ENCODE results near the gene ZNF385D. TPM values are rescaled to one million over a fixed set of nuclear protein-coding genes. Genes with fewer than 3 reads are reported as not detected.

ZNF385D gene
- total RNA-seq, 1 donor from 2014 or later = 1.2 TPM

- no peak for TF ChIP-seq CTCF (IDR thresholded peaks at IDR 0.05)
- Mint-ChIP-seq H3K27me3 (ENCODE audit: low read depth) (no peaks in the 10 kb centered on the region), H3K9me3 (ENCODE audit: low read depth) (peaks cover 4% of the 10 kb centered on the region), H3K27ac (ENCODE audit: unreplicated experiment) (no peak overlapping the region), H3K4me3 (ENCODE audit: unreplicated experiment) (no peak overlapping the region), H3K36me3 (ENCODE audit: low read depth) (no peaks in the 10 kb centered on the region), H3K4me1 (ENCODE audit: low read depth) (no peaks in the 10 kb centered on the region)
- no peak for DNase-seq (ENCODE audit: low spot score)
Measured at GRCh38 chr3:21377071-21377769, 373.8 kb downstream of the ZNF385D start.

- Mint-ChIP-seq H3K36me3 (ENCODE audit: low read depth) (no peaks in the 10 kb centered on the region), H3K27ac (ENCODE audit: unreplicated experiment) (no peak overlapping the region), H3K4me1 (ENCODE audit: low read depth) (no peaks in the 10 kb centered on the region), H3K4me3 (ENCODE audit: unreplicated experiment) (no peak overlapping the region), H3K27me3 (ENCODE audit: low read depth) (no peaks in the 10 kb centered on the region), H3K9me3 (ENCODE audit: low read depth) (peaks cover 6% of the 10 kb centered on the region)
- no peak for DNase-seq (ENCODE audit: low spot score)
- TF ChIP-seq CTCF (IDR thresholded peaks at IDR 0.05) = no peak
Measured at GRCh38 chr3:21372316-21372715, 378.7 kb downstream of the ZNF385D start.

All from chondrocyte (in vitro differentiated cells).